Endothelial cell of umbilical vein (primary cell): ENCODE measurements around the gene NLRP6. TPM values are rescaled to one million over a fixed set of nuclear protein-coding genes. Genes with fewer than 3 reads are reported as not detected.

Experiments
- BruUV-seq: library from RNA; stranded (reverse); fragments of 400-500 nt; replicated peaks from 2 replicates; lab custom pipeline; 2021; lab: Mats Ljungman, UMichigan
- CTCF ChIA-PET: fragments of 300-600, 350-600 bp; sonication (Branson Sonifier 250); formaldehyde crosslinking; loops from one replicate; lab custom pipeline; 2021; ENCODE audit warnings: antibody characterized with exemption, inconsistent platforms; lab: Charles Lee
- POLR2A ChIA-PET: fragments of 300-600, 350-600 bp; sonication (Branson Sonifier 250); formaldehyde crosslinking; loops from one replicate; lab custom pipeline; 2021; ENCODE audit warnings: antibody characterized with exemption, inconsistent platforms; lab: Charles Lee
- DNase-seq: peaks from one replicate; pipeline ENCODE4 v3.0.0-alpha.2; 2011; ENCODE audit warnings: low read depth, low spot score
- FAIRE-seq: peaks from 2 replicates; lab custom pipeline; 2011; peaks lifted over from hg19 to GRCh38; lab: Jason Lieb, UNC
- H2AFZ ChIP-seq: 2 replicates; pipeline ENCODE4 v1.6.0; 2012; ENCODE audit warnings: low read depth, low read length, control low read depth, inconsistent platforms
- H3K27ac ChIP-seq: 2 replicates; pipeline ENCODE4 v1.5.1; 2011; ENCODE audit warnings: low read depth, mild to moderate bottlenecking, control low read depth, low read length, moderate library complexity; ENCODE audit not compliant: insufficient read depth
- H3K27me3 ChIP-seq, 2 experiments: 2 replicates each; pipeline versions ENCODE4 v1.6.0 to v1.6.1; 2011; ENCODE audit warnings: low read length in 2 of 2, mixed read lengths in 1 of 2; ENCODE audit not compliant: control insufficient read depth in 2 of 2, insufficient read depth in 2 of 2
- H3K36me3 ChIP-seq, 2 experiments: 2 replicates in 1 of 2; 3 replicates in 1 of 2; pipeline ENCODE4 v1.5.1; 2011; ENCODE audit warnings: low read length in 2 of 2, mild to moderate bottlenecking in 1 of 2, moderate library complexity in 1 of 2; ENCODE audit not compliant: control insufficient read depth in 2 of 2, insufficient read depth in 2 of 2; ENCODE audit errors: extremely low read depth in 1 of 2
- H3K4me1 ChIP-seq: 3 replicates; pipeline ENCODE4 v1.5.1; 2011; ENCODE audit warnings: mild to moderate bottlenecking, low read length; ENCODE audit not compliant: control insufficient read depth, insufficient read depth; ENCODE audit errors: extremely low read depth
- H3K4me2 ChIP-seq: 2 replicates; pipeline ENCODE4 v1.6.1; 2011; ENCODE audit warnings: low read length, control low read depth, mixed read lengths; ENCODE audit not compliant: insufficient read depth
- H3K4me3 ChIP-seq, 3 experiments: fragments of 200-600 bp in 1 of 3; sonication (generic), shearing (Covaris generic) in 1 of 3; replicated peaks in 1 of 3; 2 replicates each; pipeline ENCODE4 v1.5.1; 2011 to 2016; ENCODE audit warnings: control low read depth in 3 of 3, low read length in 3 of 3, mild to moderate bottlenecking in 2 of 3, inconsistent platforms in 1 of 3, low read depth in 1 of 3, moderate library complexity in 1 of 3; ENCODE audit not compliant: insufficient read depth in 1 of 3
- H3K79me2 ChIP-seq: 2 replicates; pipeline ENCODE4 v1.6.0; 2012; ENCODE audit warnings: low read length, inconsistent platforms; ENCODE audit not compliant: control insufficient read depth, insufficient read depth
- H3K9ac ChIP-seq: replicated peaks from 2 replicates; pipeline ENCODE3; 2011; ENCODE audit warnings: low read length, control low read depth; ENCODE audit not compliant: insufficient read depth; ENCODE audit errors: extremely low read depth
- H3K9me1 ChIP-seq: replicated peaks from 3 replicates; pipeline ENCODE4 v1.6.0; 2011; ENCODE audit warnings: mild to moderate bottlenecking, low read length; ENCODE audit not compliant: control insufficient read depth, insufficient read depth; ENCODE audit errors: extremely low read depth
- H3K9me3 ChIP-seq: replicated peaks from 2 replicates; pipeline ENCODE4 v1.5.1; 2012; ENCODE audit warnings: low read length, inconsistent platforms; ENCODE audit not compliant: control insufficient read depth, insufficient read depth
- H4K20me1 ChIP-seq: replicated peaks from 2 replicates; pipeline ENCODE3; 2011; ENCODE audit warnings: mild to moderate bottlenecking, low read length; ENCODE audit not compliant: control insufficient read depth, insufficient read depth; ENCODE audit errors: extremely low read depth
- GATA2 ChIP-seq: IDR thresholded peaks from 2 replicates; pipeline ENCODE4 v1.7.0; 2011; ENCODE audit warnings: low read depth, mild to moderate bottlenecking, moderate library complexity, mixed read lengths, low read length; ENCODE audit not compliant: insufficient read length, insufficient read depth
- JUN ChIP-seq: IDR thresholded peaks from 2 replicates; pipeline ENCODE4 v1.6.1; 2011; ENCODE audit warnings: borderline replicate concordance, low read depth; ENCODE audit not compliant: insufficient read length, insufficient read depth
- MAX ChIP-seq: IDR thresholded peaks from 2 replicates; pipeline ENCODE4 v1.6.1; 2011; ENCODE audit not compliant: insufficient read depth, insufficient read length
- POLR2A ChIP-seq: IDR thresholded peaks from 2 replicates; pipeline ENCODE4 v1.6.1; 2012; ENCODE audit warnings: low read depth, mild to moderate bottlenecking, control low read depth, low read length
- dilution Hi-C: fragments of 300-500 bp; cut with MboI; formaldehyde crosslinking; loops from one replicate; pipeline ENCODE4 v1.15.0; 2019; ENCODE audit warnings: low sequenced_read_pairs; ENCODE audit not compliant: extremely low pct_ligation_motif_present
- intact Hi-C: fragments of 100-400 bp; cut with micrococcal nuclease; formaldehyde crosslinking; loops from one replicate; pipeline ENCODE4 v1.10.0; 2022
- polyA plus RNA-seq, 4 experiments: library from polyadenylated mRNA; depleted of rRNA in 3 of 4; stranded (reverse) in 3 of 4; unstranded in 1 of 4; fragments of >200 nt; gene quantifications; 2 replicates each; pipeline versions ENCODE4 v1.2.1 to v1.2.3, GENCODE V29; 2011 to 2012; ENCODE audit warnings: missing spikeins in 1 of 4
- total RNA-seq: library from RNA; stranded (reverse); gene quantifications from 2 replicates; pipeline ENCODE4 v1.2.3, GENCODE V29; 2021

Gene NLRP6
- total and polyA plus RNA-seq, 2 donors (not counting 3 experiments of a cell fraction or from before 2014, with no cell fraction given) = not detected

GRCh38 chr11:282630-283360 lies 4.6 kb downstream of the NLRP6 start:
- no peak overlapping the region for H3K27ac ChIP-seq
- H3K9me3 ChIP-seq = no peaks in the 10 kb centered on the region
- DNase-seq = no peak
- no peak overlapping the region for H3K4me3 ChIP-seq
- H3K36me3 ChIP-seq = no peaks in the 10 kb centered on the region
- BruUV-seq = no TSS peak
- ChIA-PET POLR2A (no interaction called here), CTCF (interaction anchor here (1.4 kb wide), 1 partner anchor 11 kb away, joined by 3 read pairs; no protein-coding TSS in a partner anchor)
- dilution Hi-C loops (no loop called here), intact Hi-C loops (no loop called here)
- no peak overlapping the region for H3K4me2 ChIP-seq
- no peaks in the 10 kb centered on the region for H3K79me2 ChIP-seq
- no peaks in the 10 kb centered on the region for H3K4me1 ChIP-seq
- no peak overlapping the region for H3K9ac ChIP-seq
- no peaks in the 10 kb centered on the region for H3K9me1 ChIP-seq
- no peak overlapping the region for H2AFZ ChIP-seq
- no peak for TF ChIP-seq GATA2
- no peak for TF ChIP-seq POLR2A
- peaks cover 43 to 47% of the 10 kb centered on the region in 2 experiments for H3K27me3 ChIP-seq
- FAIRE-seq = no peak
- H4K20me1 ChIP-seq = no peaks in the 10 kb centered on the region

GRCh38 chr11:283405-284104 lies 5.3 kb downstream of the NLRP6 start:
- CTCF ChIA-PET = interaction anchor here (1.2 kb wide), 1 partner anchor 31 kb away, joined by 3 read pairs; no protein-coding TSS in a partner anchor
- TF ChIP-seq MAX = no peak
- TF ChIP-seq GATA2 = no peak
- no peak for TF ChIP-seq JUN
- TF ChIP-seq POLR2A = no peak
- DNase-seq (no peak), FAIRE-seq (no peak)
- Histone ChIP-seq H3K9me3 (no peaks in the 10 kb centered on the region), H3K4me1 (peaks cover 3% of the 10 kb centered on the region), H3K9ac (no peak overlapping the region), H3K27me3 (peaks cover 41 to 45% of the 10 kb centered on the region in 2 experiments), H3K4me2 (no peak overlapping the region), H4K20me1 (no peaks in the 10 kb centered on the region), H3K9me1 (no peaks in the 10 kb centered on the region), H3K36me3 (no peaks in the 10 kb centered on the region), H3K4me3 (no peak overlapping the region), H3K79me2 (no peaks in the 10 kb centered on the region), H2AFZ (no peak overlapping the region), H3K27ac (no peak overlapping the region)
- dilution Hi-C loops (no loop called here), intact Hi-C loops (no loop called here)
- no TSS peak for BruUV-seq
- POLR2A ChIA-PET = no interaction called here
